Activated naive CD8-positive, alpha-beta T cell treated with anti-CD3 and anti-CD28 coated beads, Interleukin-2, amount 10 ng/mL, durations not matched to agents 7 days and 5 days (primary cell): ENCODE data around the gene PDE4B. TPM values are rescaled to one million over a fixed set of nuclear protein-coding genes. Genes with fewer than 3 reads are reported as not detected.
"Not testable (repeated sequence)": the region's sequence is repeated elsewhere in the genome, so short reads cannot be mapped to it uniquely, and the experiment has no call there.

Experiments used
- ATAC-seq: fragments of 150-1000 bp; cut with Tn5 transposase; one replicate; pipeline ENCODE4 v1.10.0; 2021; ENCODE audit warnings: low read depth, moderate library complexity
- POLR2A ChIA-PET: fragments of 350-600 bp; sonication (Branson Sonifier 250); formaldehyde crosslinking; loops from one replicate; lab custom pipeline; 2021; ENCODE audit warnings: antibody characterized with exemption; lab: Charles Lee
- DNase-seq: peaks from one replicate; pipeline ENCODE4 v3.0.0; 2021
- H3K27ac Mint-ChIP-seq: one replicate; pipeline ENCODE4 v1.8.0; 2022; ENCODE audit warnings: mild to moderate bottlenecking, mixed read lengths
- H3K27me3 Mint-ChIP-seq: one replicate; pipeline ENCODE4 v1.8.0; 2022; ENCODE audit warnings: mild to moderate bottlenecking, moderate library complexity, mixed read lengths
- H3K36me3 Mint-ChIP-seq: one replicate; pipeline ENCODE4 v1.8.0; 2021; ENCODE audit warnings: mild to moderate bottlenecking, mixed read lengths
- H3K4me1 Mint-ChIP-seq: one replicate; pipeline ENCODE4 v1.8.0; 2021; ENCODE audit warnings: mixed read lengths
- H3K4me3 Mint-ChIP-seq: one replicate; pipeline ENCODE4 v1.8.0; 2022; ENCODE audit warnings: mild to moderate bottlenecking, moderate library complexity, mixed read lengths
- H3K9me3 Mint-ChIP-seq: one replicate; pipeline ENCODE4 v1.8.0; 2021; ENCODE audit warnings: mixed read lengths
- total RNA-seq, 2 experiments: library from RNA; stranded (reverse); gene quantifications; one replicate each; pipeline ENCODE4 v1.2.3, GENCODE V29; 2021

Gene PDE4B
- total RNA-seq, 2 experiments from 2014 or later, result 36.1 to 40.0 TPM

DNA sequence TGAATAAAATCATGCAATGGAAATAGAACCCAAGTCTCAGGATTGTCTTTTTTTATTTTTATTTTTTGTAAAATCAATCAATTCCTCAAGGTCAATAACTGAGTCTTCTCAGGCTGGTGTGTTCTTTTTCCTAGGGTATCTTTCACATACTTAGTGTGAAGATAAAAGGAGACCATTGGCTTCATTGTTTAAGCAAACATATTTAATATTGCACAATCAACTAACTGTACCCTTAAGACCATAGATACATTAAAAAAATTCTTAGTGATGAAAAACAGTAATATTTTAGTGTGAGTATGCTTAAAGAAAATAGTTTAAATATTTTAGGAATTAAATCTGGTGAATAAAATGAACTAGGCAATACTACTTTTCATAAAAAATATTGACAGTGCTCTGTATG is 31.4 kb downstream of the PDE4B start:
- Mint-ChIP-seq H3K27me3 (peaks cover 49% of the 10 kb centered on the region), H3K4me1 (peaks cover 1% of the 10 kb centered on the region), H3K36me3 (no peaks in the 10 kb centered on the region), H3K27ac (no peak overlapping the region), H3K4me3 (no peak overlapping the region), H3K9me3 (peaks cover 3% of the 10 kb centered on the region)
- POLR2A ChIA-PET, result no interaction called here
- ATAC-seq (no peak), DNase-seq (no peak)

DNA sequence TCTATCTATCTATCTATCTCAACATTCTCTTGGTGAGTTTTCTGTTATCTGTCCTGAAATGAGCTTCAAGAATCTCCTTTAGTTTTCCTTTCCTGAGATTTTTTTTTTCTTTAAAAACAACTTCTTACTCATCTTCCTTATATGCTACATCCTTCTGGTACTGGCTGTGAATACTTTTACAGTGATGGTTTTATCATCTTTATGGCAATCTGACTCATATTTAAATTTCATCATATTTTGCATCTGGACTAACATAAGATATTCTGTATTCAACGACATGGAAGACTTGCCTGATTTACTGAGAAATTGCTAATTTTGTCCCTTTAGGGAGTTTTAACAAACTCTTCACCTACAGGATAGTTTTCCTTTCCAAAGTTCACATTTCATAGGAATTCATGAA is 33.0 kb downstream of the PDE4B start:
- no peak for DNase-seq
- Mint-ChIP-seq H3K9me3 (peaks cover 3% of the 10 kb centered on the region), H3K4me1 (peaks cover 10% of the 10 kb centered on the region), H3K4me3 (no peak overlapping the region), H3K27ac (no peak overlapping the region), H3K27me3 (peaks cover 45% of the 10 kb centered on the region), H3K36me3 (no peaks in the 10 kb centered on the region)
- ATAC-seq, result no peak
- POLR2A ChIA-PET, result no interaction called here

DNA sequence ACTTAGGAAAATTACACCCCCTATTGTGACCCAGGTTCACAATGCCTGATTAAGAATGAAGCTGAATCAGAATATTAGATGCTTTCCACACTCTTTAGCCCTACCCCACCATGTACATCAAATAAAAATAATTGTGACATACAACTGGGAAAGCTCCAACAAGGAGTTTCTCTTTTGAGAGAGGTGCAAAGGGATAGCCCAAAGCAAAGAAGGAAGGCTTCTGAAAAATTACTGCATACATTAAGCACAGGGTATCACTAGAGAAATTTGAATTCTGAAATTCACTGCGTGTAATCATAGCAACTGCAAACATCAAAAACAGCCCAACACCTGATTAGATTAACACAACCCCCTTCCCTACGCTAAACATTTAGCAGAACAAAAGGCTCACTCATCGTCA is 34.1 kb downstream of the PDE4B start:
- DNase-seq (no peak), ATAC-seq (no peak)
- Mint-ChIP-seq H3K9me3 (peaks cover 3% of the 10 kb centered on the region), H3K4me3 (no peak overlapping the region), H3K36me3 (no peaks in the 10 kb centered on the region), H3K27ac (no peak overlapping the region), H3K4me1 (peaks cover 11% of the 10 kb centered on the region), H3K27me3 (peaks cover 52% of the 10 kb centered on the region)
- POLR2A ChIA-PET, result no interaction called here

DNA sequence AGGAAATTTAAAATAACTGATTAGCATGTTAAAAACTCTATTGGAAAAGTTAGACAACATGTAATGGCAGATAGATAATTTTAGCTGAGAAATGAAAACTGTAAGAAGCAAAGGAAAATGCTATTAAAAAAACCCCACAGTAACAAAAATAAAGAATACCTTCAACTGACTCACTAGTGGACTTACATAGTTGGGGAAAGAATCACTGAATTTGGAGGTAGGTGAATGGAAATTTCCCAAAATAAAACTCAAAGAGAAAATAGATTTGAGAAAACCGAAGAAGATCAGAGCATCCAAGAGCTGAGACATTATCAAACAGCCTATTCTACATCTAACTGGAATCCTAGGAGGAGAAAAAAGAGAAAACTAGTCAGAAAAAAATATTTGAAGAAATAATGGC is 34.7 kb downstream of the PDE4B start:
- DNase-seq, result no peak
- ATAC-seq, result no peak
- POLR2A ChIA-PET, result no interaction called here
- peaks cover 11% of the 10 kb centered on the region for H3K4me1 Mint-ChIP-seq
- H3K4me3 Mint-ChIP-seq, result no peak overlapping the region
- H3K27me3 Mint-ChIP-seq, result peaks cover 52% of the 10 kb centered on the region
- peaks cover 3% of the 10 kb centered on the region for H3K9me3 Mint-ChIP-seq
- H3K27ac Mint-ChIP-seq, result no peak overlapping the region
- H3K36me3 Mint-ChIP-seq, result no peaks in the 10 kb centered on the region

DNA sequence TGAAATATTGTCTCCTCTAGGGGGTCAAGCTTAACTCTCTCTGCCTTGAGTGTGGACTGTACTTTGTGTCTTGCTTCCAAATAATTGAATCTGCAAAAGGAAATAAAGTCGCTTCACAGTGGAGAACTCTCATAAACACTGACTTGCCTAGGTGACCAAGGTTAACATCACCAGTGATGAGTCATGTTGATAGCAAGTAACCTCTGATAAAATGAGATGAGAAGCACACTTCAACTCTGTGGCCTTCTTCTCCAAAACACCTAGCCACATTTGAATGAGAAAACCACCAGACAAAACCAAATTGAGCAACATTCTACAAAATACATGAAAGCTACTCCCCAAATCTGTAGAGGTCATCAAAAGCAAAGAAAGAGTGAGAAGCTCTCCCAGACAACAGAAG is 37.6 kb downstream of the PDE4B start:
- peak overlapping the region; percentile 62 for H3K27ac Mint-ChIP-seq
- peak overlapping the region; percentile 40 for H3K4me3 Mint-ChIP-seq
- peak; percentile 85 for ATAC-seq
- H3K27me3 Mint-ChIP-seq, result peaks cover 62% of the 10 kb centered on the region
- POLR2A ChIA-PET, result interaction anchor here (0.7 kb wide), 1 partner anchor 18 kb away, joined by 4 read pairs; no protein-coding TSS in a partner anchor
- no peaks in the 10 kb centered on the region for H3K9me3 Mint-ChIP-seq
- H3K4me1 Mint-ChIP-seq, result peaks cover 10% of the 10 kb centered on the region
- H3K36me3 Mint-ChIP-seq, result no peaks in the 10 kb centered on the region
- DNase-seq, result no peak

DNA sequence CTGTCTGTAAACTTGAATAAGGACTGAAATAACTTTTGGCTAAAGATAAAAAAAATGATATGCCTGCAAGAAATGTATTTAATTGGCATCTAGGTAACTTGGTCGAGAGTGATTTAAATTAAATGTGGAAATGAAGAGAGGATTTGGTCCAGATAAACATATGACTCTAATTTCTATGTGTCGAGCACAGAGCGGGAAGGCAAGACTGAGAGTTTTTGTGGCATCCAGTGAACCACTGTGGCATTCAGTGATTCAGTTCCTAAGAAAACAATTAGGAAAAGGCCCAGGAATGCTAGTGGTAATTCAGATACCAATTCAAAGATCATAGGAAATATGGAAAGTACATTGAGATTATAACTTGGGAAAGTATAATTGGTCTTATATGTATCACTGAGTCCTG is 39.6 kb downstream of the PDE4B start:
- no peak for ATAC-seq
- POLR2A ChIA-PET, result interaction anchor here (0.6 kb wide), 1 partner anchor 151 kb away, joined by 3 read pairs; no protein-coding TSS in a partner anchor
- no peaks in the 10 kb centered on the region for H3K9me3 Mint-ChIP-seq
- no peak overlapping the region for H3K27ac Mint-ChIP-seq
- no peak overlapping the region for H3K4me3 Mint-ChIP-seq
- peaks cover 10% of the 10 kb centered on the region for H3K4me1 Mint-ChIP-seq
- no peaks in the 10 kb centered on the region for H3K36me3 Mint-ChIP-seq
- no peak for DNase-seq
- peaks cover 56% of the 10 kb centered on the region for H3K27me3 Mint-ChIP-seq

DNA sequence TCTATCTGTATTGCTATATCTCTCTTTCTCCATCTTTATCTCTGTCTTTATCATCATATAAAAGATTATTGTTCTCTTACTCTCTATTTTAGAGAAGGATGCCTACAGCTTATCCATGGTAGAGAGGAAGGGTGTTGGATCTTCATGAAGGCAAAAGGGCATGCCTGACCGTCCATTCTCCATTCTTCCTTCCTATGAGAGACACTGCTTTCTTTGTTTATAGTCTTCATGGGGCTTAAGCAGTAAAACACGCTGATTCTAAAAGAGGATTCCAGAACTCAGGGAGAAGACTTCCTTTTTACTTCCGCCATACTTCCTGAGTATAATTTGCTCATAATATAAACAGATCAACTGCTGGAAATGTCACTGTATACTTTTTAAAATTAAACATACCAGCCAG is 44.0 kb downstream of the PDE4B start:
- H3K4me3 Mint-ChIP-seq, result no peak overlapping the region
- ATAC-seq, result no peak
- H3K27ac Mint-ChIP-seq, result no peak overlapping the region
- no peaks in the 10 kb centered on the region for H3K9me3 Mint-ChIP-seq
- H3K36me3 Mint-ChIP-seq, result no peaks in the 10 kb centered on the region
- no peak for DNase-seq
- no peaks in the 10 kb centered on the region for H3K4me1 Mint-ChIP-seq
- POLR2A ChIA-PET, result no interaction called here
- peaks cover 43% of the 10 kb centered on the region for H3K27me3 Mint-ChIP-seq

DNA sequence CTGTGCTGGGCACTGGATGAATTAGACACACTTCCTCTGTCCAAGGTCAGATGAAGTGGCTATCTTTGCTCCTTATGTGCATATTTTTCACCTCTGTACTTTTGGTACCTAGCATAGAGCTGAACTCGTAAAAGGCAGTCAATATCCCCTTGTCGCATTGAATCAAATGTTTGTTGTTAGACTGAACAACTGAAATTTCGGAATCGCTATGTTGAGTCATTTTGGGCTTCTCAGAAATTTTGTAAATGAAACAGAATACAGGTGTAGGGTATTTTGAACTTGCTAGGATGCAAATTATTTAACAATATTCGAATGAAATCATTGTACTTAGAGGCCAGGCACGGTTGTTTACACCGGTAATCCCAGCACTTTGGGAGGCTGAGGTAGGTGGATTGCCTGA is 48.0 kb downstream of the PDE4B start:
- POLR2A ChIA-PET, result no interaction called here
- DNase-seq (no peak), ATAC-seq (no peak)
- Mint-ChIP-seq H3K4me1 (no peaks in the 10 kb centered on the region), H3K9me3 (no peaks in the 10 kb centered on the region), H3K27ac (no peak overlapping the region), H3K27me3 (peaks cover 31% of the 10 kb centered on the region), H3K4me3 (no peak overlapping the region), H3K36me3 (no peaks in the 10 kb centered on the region)

DNA sequence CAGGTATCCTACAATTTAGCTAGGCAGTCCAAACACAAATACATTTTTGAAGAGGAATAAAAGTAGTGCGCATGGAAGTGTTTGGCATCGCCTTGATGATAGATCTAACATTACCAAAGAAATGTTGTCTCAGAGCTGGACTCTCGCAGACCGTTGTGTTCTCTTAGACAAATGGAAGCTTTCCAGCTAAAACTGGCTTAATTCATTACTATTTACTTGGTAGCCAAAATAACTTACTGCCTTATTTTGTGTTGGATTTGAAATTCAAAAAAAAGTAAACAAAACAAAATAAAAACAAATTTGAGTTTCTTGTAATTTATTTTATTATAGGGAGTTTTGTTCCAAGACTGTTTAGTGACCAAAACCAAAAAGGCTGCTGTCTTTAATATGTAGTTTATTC is 51.6 kb downstream of the PDE4B start:
- H3K36me3 Mint-ChIP-seq, result no peaks in the 10 kb centered on the region
- DNase-seq (no peak), ATAC-seq (no peak)
- no peak overlapping the region for H3K27ac Mint-ChIP-seq
- no peaks in the 10 kb centered on the region for H3K4me1 Mint-ChIP-seq
- POLR2A ChIA-PET, result no interaction called here
- H3K9me3 Mint-ChIP-seq, result peaks cover 2% of the 10 kb centered on the region
- no peak overlapping the region for H3K4me3 Mint-ChIP-seq
- H3K27me3 Mint-ChIP-seq, result peaks cover 16% of the 10 kb centered on the region

DNA sequence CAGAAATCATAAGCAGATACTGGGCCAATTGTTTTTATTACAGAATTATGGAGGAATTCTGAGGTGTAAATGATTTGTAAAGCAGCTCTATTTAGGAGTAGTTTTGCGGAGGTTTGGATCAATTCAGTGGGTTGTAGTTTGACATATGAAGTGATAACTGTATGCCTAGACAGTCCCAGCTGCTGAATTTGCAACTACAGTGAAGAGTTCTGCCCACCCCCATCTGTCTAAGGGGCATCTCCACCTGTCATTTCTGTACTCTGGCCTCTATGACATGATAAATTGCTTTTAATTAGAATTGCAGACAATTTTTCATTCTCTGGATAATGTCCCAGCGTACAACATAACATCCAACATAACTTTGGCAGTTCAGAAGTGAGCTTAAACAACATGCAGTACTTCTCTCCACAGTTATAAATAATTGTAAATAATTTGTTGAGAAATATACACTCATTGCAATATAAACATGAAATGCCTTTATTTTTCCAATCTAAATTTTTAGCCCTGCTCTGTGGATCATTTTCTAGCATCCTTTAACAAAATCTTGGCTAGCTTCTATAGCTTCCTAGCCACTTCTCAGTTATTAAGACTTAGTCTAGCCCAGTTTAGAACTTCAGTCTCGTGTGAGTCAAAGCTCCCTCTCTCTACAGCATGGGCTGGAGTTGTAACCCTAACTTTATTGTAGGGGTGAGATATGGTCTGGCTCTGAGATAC is 52.3 kb downstream of the PDE4B start:
- Mint-ChIP-seq H3K36me3 (no peaks in the 10 kb centered on the region), H3K4me3 (no peak overlapping the region), H3K27ac (no peak overlapping the region), H3K4me1 (no peaks in the 10 kb centered on the region), H3K9me3 (peaks cover 4% of the 10 kb centered on the region), H3K27me3 (peaks cover 14% of the 10 kb centered on the region)
- DNase-seq, result no peak
- POLR2A ChIA-PET, result no interaction called here
- ATAC-seq, result no peak

DNA sequence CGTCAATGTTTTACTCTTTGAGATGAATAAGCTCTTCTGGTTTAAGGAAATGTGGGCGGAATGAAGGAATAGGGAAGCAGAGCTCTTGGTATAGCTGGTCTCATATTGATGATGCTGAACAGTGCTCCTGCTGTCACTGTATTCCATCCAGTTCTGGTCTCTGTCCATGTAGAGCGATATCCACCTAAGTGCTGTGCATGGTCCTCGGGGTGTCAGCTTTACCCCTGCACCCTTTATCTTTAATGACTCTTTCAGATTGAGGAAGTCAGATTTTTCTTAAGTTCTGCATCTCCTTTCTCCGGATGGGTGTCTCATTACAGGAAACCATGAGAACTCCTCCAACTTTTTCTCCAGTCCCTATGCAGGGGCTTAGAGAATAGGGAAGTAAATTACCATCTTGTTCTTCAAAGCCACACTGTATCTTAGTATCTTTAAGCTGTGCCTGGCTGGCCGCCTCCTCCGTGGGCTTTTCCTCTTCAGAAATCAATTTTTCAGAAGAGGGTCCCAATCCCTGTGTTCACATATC is 52.9 kb downstream of the PDE4B start:
- no peak for DNase-seq
- H3K4me1 Mint-ChIP-seq, result no peaks in the 10 kb centered on the region
- H3K36me3 Mint-ChIP-seq, result no peaks in the 10 kb centered on the region
- peaks cover 13% of the 10 kb centered on the region for H3K27me3 Mint-ChIP-seq
- no peak overlapping the region for H3K27ac Mint-ChIP-seq
- no peak overlapping the region for H3K4me3 Mint-ChIP-seq
- POLR2A ChIA-PET, result no interaction called here
- no peak for ATAC-seq
- peaks cover 4% of the 10 kb centered on the region for H3K9me3 Mint-ChIP-seq

DNA sequence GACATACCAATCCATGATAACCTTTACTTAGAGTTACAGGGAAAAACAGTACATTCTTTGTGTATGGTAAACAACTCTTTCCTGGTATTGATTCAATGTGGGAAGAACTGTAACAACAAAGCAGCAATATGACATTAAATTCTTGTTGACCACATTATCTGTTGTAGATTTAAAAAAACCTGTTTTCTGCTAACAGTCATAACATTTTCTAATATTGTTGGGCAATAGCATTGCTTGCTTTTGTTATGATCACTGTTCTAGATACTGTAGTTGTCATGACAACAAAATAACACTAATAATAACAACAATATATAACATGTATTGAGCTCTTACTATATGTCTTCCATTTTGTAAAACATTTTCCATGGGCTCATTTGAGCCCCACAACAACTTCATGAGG is 54.2 kb downstream of the PDE4B start:
- POLR2A ChIA-PET, result no interaction called here
- Mint-ChIP-seq H3K27me3 (peaks cover 16% of the 10 kb centered on the region), H3K9me3 (peaks cover 6% of the 10 kb centered on the region), H3K4me3 (no peak overlapping the region), H3K27ac (no peak overlapping the region), H3K36me3 (no peaks in the 10 kb centered on the region), H3K4me1 (no peaks in the 10 kb centered on the region)
- DNase-seq, result no peak
- ATAC-seq, result no peak

DNA sequence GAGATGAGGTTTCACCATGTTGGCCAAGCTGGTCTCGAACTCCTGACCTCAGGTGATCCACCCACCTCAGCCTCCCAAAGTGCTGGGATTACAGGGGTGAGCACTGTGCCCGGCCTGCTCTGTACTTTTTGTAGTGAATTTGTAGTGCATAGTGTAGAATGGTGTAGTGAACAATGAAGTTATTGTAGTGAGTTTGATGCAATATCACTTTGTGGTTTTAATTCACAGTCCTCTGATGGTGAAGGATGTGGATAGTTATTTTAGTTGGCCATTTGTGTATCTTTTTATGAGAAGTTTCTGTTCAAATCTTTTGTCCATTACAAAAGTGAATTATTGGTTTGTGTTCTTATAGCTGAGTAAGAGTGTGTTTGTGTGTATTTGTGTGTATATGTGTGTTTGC is 57.6 kb downstream of the PDE4B start:
- no peak for DNase-seq
- Mint-ChIP-seq H3K4me3 (no peak overlapping the region), H3K27me3 (peaks cover 13% of the 10 kb centered on the region), H3K9me3 (peaks cover 6% of the 10 kb centered on the region), H3K36me3 (no peaks in the 10 kb centered on the region), H3K27ac (no peak overlapping the region), H3K4me1 (no peaks in the 10 kb centered on the region)
- POLR2A ChIA-PET, result no interaction called here
- ATAC-seq, result no peak

DNA sequence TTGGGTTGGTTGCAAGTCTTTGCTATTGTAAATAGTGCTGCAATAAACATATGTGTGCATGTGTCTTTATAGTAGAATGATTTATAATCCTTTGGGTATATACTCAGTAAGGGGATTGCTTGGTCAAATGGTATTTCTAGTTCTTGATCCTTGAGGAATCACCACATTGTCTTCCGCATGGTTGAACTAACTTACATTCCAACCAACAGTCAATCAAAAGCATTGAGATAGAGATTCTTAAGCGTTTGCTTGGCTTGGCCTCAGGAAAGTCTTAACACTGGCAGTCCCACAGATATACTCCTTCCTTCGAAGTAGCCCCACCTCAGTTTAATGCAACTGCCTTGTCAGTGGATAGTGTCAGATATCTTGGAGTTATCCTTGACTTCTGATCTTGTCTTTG is 63.9 kb downstream of the PDE4B start:
- DNase-seq, POLR2A ChIA-PET, H3K4me3 Mint-ChIP-seq, ATAC-seq, H3K27ac Mint-ChIP-seq, H3K36me3 Mint-ChIP-seq, H3K9me3 Mint-ChIP-seq, H3K4me1 Mint-ChIP-seq: not testable (repeated sequence)
- H3K27me3 Mint-ChIP-seq, result peaks cover 15% of the 10 kb centered on the region
